CD4-positive, alpha-beta T cell treated with Interleukin-4 for 4 hours (primary cell): ENCODE results near the gene AFF4.

Source experiments
- DNase-seq: peaks from one replicate; pipeline ENCODE4 v3.0.0-alpha.2; 2020

AFF4 gene

GRCh38 chr5:132853790-132854189 is 109.6 kb downstream of the AFF4 start:
- DNase-seq: no peak

GRCh38 chr5:132853323-132853722 is 110.1 kb downstream of the AFF4 start:
- no peak for DNase-seq

GRCh38 chr5:132850066-132850465 is 113.4 kb downstream of the AFF4 start:
- DNase-seq: no peak

GRCh38 chr5:132849347-132849746 is 114.1 kb downstream of the AFF4 start:
- no peak for DNase-seq

GRCh38 chr5:132848270-132848669 is 115.2 kb downstream of the AFF4 start:
- no peak for DNase-seq

GRCh38 chr5:132841305-132841704 is 122.1 kb downstream of the AFF4 start:
- no peak for DNase-seq

- DNase-seq: no peak
Measured at GRCh38 chr5:132840896-132841295, 122.5 kb downstream of the AFF4 start.

- DNase-seq: no peak
Measured at GRCh38 chr5:132840313-132840712, 123.1 kb downstream of the AFF4 start.

GRCh38 chr5:132839426-132840301 is 123.8 kb downstream of the AFF4 start:
- no peak for DNase-seq

GRCh38 chr5:132838516-132839282 is 124.7 kb downstream of the AFF4 start:
- DNase-seq: no peak

GRCh38 chr5:132837868-132838267 is 125.6 kb downstream of the AFF4 start:
- DNase-seq: no peak

- DNase-seq: no peak
Measured at GRCh38 chr5:132836852-132837251, 126.6 kb downstream of the AFF4 start.

- DNase-seq: no peak
Measured at GRCh38 chr5:132834057-132834456, 129.4 kb downstream of the AFF4 start.

GRCh38 chr5:132832612-132833011 is 130.8 kb downstream of the AFF4 start:
- DNase-seq: no peak

GRCh38 chr5:132831095-132831860 is 132.2 kb downstream of the AFF4 start:
- no peak for DNase-seq

- no peak for DNase-seq
Measured at GRCh38 chr5:132830436-132831094, 132.9 kb downstream of the AFF4 start, which contains the start of gene SHROOM1. SHROOM1 (minus strand) TSS chr5:132830647; CDS start chr5:132826140, 4,507 bp downstream.

- DNase-seq: peak; percentile 58
Measured at GRCh38 chr5:132829742-132830435, 133.5 kb downstream of the AFF4 start.

GRCh38 chr5:132828846-132829494 is 134.5 kb downstream of the AFF4 start:
- DNase-seq: no peak

GRCh38 chr5:132827943-132828673 is 135.3 kb downstream of the AFF4 start:
- no peak for DNase-seq

GRCh38 chr5:132826424-132827082 is 136.9 kb downstream of the AFF4 start:
- no peak for DNase-seq
